Measurements from ENCODE around the gene MRPS24. TPM values are rescaled to one million over a fixed set of nuclear protein-coding genes. Genes with fewer than 3 reads are reported as not detected.
"Not testable (repeated sequence)": the region's sequence is repeated elsewhere in the genome, so short reads cannot be mapped to it uniquely, and the experiment has no call there.

Gene MRPS24
- total RNA-seq, 1 experiment from 2014 or later, result 116 TPM

- Histone ChIP-seq H2AK5ac (ENCODE audit: insufficient read length, low read length) (no peak overlapping the region), H2BK12ac (ENCODE audit: insufficient read length, low read depth, low read length) (no peak overlapping the region), H3T11ph (ENCODE audit: low read length) (no peak overlapping the region), H4K91ac (ENCODE audit: insufficient read length, low read depth, low read length) (no peak overlapping the region), H3K23me2 (ENCODE audit: insufficient read length, low read depth, low read length, poor library complexity, severe bottlenecking) (no peaks in the 10 kb centered on the region), H3K18ac (ENCODE audit: insufficient read length, low read depth, low read length) (no peak overlapping the region), H2AFZ (ENCODE audit: low read length) (no peak overlapping the region), H4K20me1 (ENCODE audit: control insufficient read depth, insufficient read depth, insufficient read length) (no peaks in the 10 kb centered on the region), H4K5ac (ENCODE audit: insufficient read length, low read depth, low read length) (no peak overlapping the region), H3K79me1 (ENCODE audit: insufficient read depth, low read depth, low read length, poor library complexity, severe bottlenecking) (no peaks in the 10 kb centered on the region), H3K9me3 (ENCODE audit: control insufficient read depth, low read depth, low read length) (no peaks in the 10 kb centered on the region), H2BK15ac (ENCODE audit: low read depth, low read length) (no peak overlapping the region), H3K27me3 (ENCODE audit: insufficient read depth, low read length) (no peaks in the 10 kb centered on the region), H4K8ac (replicated peaks; ENCODE audit: insufficient read length, low read depth, low read length) (no peak overlapping the region), H3K79me2 (ENCODE audit: insufficient read depth, low read length) (no peaks in the 10 kb centered on the region; the same call in 1 of the 2 replicates), H2BK5ac (ENCODE audit: insufficient read length, low read length) (no peak overlapping the region), H2BK20ac (ENCODE audit: low read depth, low read length, poor library complexity, severe bottlenecking) (no peak overlapping the region), H3K9ac (ENCODE audit: extremely low read depth, insufficient read length, low read length) (no peak overlapping the region), H3K4me2 (ENCODE audit: insufficient read depth, insufficient read length, low read length) (no peak overlapping the region), H3K4me1 (ENCODE audit: insufficient read depth, low read length) (peaks cover 11% of the 10 kb centered on the region; the same call in 1 of the 2 replicates), H3K56ac (ENCODE audit: insufficient read length, low read depth, low read length) (no peak overlapping the region), H3K4ac (ENCODE audit: low read depth, low read length) (no peak overlapping the region), H3K27ac (ENCODE audit: insufficient read length, low read depth, low read length) (no peak overlapping the region), H3K23ac (ENCODE audit: insufficient read length, low read depth, low read length) (no peak overlapping the region), H3K14ac (ENCODE audit: insufficient read depth, low read length) (no peak overlapping the region), H2BK120ac (ENCODE audit: low read depth, low read length, poor library complexity, severe bottlenecking) (no peak overlapping the region)
- peaks cover 0 to 11% (median 7%) of the 10 kb centered on the region in 3 experiments; a peak in 5 of 7 replicates for H3K36me3 Mint-ChIP-seq (ENCODE audit: insufficient read depth in 1 of 3, low read depth in 3 of 3)
- DNase-seq, result no peak
- peaks cover 2 to 9% of the 10 kb centered on the region in 2 experiments; a peak in 4 of 5 replicates for H3K9me3 Mint-ChIP-seq
- TF ChIP-seq, protein P1, sequence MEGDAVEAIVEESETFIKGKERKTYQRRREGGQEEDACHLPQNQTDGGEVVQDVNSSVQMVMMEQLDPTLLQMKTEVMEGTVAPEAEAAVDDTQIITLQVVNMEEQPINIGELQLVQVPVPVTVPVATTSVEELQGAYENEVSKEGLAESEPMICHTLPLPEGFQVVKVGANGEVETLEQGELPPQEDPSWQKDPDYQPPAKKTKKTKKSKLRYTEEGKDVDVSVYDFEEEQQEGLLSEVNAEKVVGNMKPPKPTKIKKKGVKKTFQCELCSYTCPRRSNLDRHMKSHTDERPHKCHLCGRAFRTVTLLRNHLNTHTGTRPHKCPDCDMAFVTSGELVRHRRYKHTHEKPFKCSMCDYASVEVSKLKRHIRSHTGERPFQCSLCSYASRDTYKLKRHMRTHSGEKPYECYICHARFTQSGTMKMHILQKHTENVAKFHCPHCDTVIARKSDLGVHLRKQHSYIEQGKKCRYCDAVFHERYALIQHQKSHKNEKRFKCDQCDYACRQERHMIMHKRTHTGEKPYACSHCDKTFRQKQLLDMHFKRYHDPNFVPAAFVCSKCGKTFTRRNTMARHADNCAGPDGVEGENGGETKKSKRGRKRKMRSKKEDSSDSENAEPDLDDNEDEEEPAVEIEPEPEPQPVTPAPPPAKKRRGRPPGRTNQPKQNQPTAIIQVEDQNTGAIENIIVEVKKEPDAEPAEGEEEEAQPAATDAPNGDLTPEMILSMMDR (conservative IDR thresholded peaks at IDR 0.05), result no peak
- H3K4me3 Mint-ChIP-seq, result no peak overlapping the region
- peaks cover 4% of the 10 kb centered on the region; the same call in 1 of the 2 replicates for H3K27me3 Mint-ChIP-seq (ENCODE audit: low read depth)
- no peak overlapping the region for H3K27ac Mint-ChIP-seq
- WGBS (ENCODE audit: extremely low coverage, insufficient read length, low lambda C conversion rate), result no CpG with 5 or more reads among the region's 1 CpG
- peaks cover 30% of the 10 kb centered on the region in 2 experiments for H3K4me1 Mint-ChIP-seq
Measured at GRCh38 chr7:43824963-43825362, 44.4 kb downstream of the MRPS24 start.

GRCh38 chr7:43824513-43824912 lies 44.8 kb downstream of the MRPS24 start:
- H3K23ac ChIP-seq (ENCODE audit: insufficient read length, low read depth, low read length); H3K9me3 ChIP-seq (ENCODE audit: control insufficient read depth, low read depth, low read length); H2AK5ac ChIP-seq (ENCODE audit: insufficient read length, low read length); H2BK15ac ChIP-seq (ENCODE audit: low read depth, low read length); H3K9me3 Mint-ChIP-seq; H2BK20ac ChIP-seq (ENCODE audit: low read depth, low read length, poor library complexity, severe bottlenecking); H3K27me3 ChIP-seq (ENCODE audit: insufficient read depth, low read length); H4K20me1 ChIP-seq (ENCODE audit: control insufficient read depth, insufficient read depth, insufficient read length); H3K79me2 ChIP-seq (ENCODE audit: insufficient read depth, low read length); H3K4ac ChIP-seq (ENCODE audit: low read depth, low read length); H3K56ac ChIP-seq (ENCODE audit: insufficient read length, low read depth, low read length); H2BK120ac ChIP-seq (ENCODE audit: low read depth, low read length, poor library complexity, severe bottlenecking); H4K8ac ChIP-seq (replicated peaks; ENCODE audit: insufficient read length, low read depth, low read length); H3K79me1 ChIP-seq (ENCODE audit: insufficient read depth, low read depth, low read length, poor library complexity, severe bottlenecking); H3T11ph ChIP-seq (ENCODE audit: low read length); H3K18ac ChIP-seq (ENCODE audit: insufficient read length, low read depth, low read length); H3K4me2 ChIP-seq (ENCODE audit: insufficient read depth, insufficient read length, low read length); H4K5ac ChIP-seq (ENCODE audit: insufficient read length, low read depth, low read length); H3K14ac ChIP-seq (ENCODE audit: insufficient read depth, low read length); H3K23me2 ChIP-seq (ENCODE audit: insufficient read length, low read depth, low read length, poor library complexity, severe bottlenecking); H2AFZ ChIP-seq (ENCODE audit: low read length); H4K91ac ChIP-seq (ENCODE audit: insufficient read length, low read depth, low read length); DNase-seq; H2BK12ac ChIP-seq (ENCODE audit: insufficient read length, low read depth, low read length); H2BK5ac ChIP-seq (ENCODE audit: insufficient read length, low read length); H3K27ac ChIP-seq (ENCODE audit: insufficient read length, low read depth, low read length); H3K27ac Mint-ChIP-seq; H3K27me3 Mint-ChIP-seq (ENCODE audit: low read depth); H3K4me3 Mint-ChIP-seq; H3K9ac ChIP-seq (ENCODE audit: extremely low read depth, insufficient read length, low read length): not testable (repeated sequence)
- no CpG with 5 or more reads among the region's 12 CpGs for WGBS (ENCODE audit: extremely low coverage, insufficient read length, low lambda C conversion rate)
- Mint-ChIP-seq H3K4me1 (peaks cover 30 to 31% of the 10 kb centered on the region in 2 experiments), H3K36me3 (ENCODE audit: insufficient read depth in 1 of 3, low read depth in 3 of 3) (peaks cover 0 to 11% (median 7%) of the 10 kb centered on the region in 3 experiments; a peak in 5 of 7 replicates)
- H3K4me1 ChIP-seq (ENCODE audit: insufficient read depth, low read length), result peaks cover 11% of the 10 kb centered on the region; the same call in 1 of the 2 replicates
